GM18520 (cell line): Measurements from ENCODE around the gene CXCL12.

Source experiments
- ATAC-seq: cut with Tn5 transposase; IDR thresholded peaks from one replicate; pipeline ENCODE4 v1.9.1; 2021; ENCODE audit not compliant: unreplicated experiment

CXCL12 gene

GRCh38 chr10:44385026-44385695 is at the start of gene CXCL12:
CXCL12 (minus strand) TSS chr10:44385097; CDS start chr10:44385005, 92 bp downstream.
- ATAC-seq, result no peak

DNA sequence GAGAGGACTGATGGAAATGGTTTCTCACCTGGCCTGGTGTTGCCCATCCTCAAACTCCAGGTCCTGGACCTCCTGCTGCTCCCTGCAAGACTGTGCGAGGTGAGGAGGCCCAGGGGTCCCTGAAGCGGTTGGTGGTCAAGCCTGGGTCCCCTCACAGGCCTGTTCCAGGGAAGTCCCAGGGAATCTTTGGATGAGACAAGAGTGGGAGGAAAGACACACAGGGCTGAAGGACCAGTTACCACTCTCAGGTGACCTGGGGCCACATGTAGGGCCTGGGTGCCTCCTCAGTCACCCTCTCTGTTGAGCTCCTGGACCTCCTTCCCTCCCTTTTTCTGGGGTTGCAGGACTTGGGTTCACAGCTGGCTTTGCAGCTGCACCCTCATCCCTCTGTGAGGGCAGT is 42.6 kb upstream of the CXCL12 start:
- ATAC-seq, result no peak

GRCh38 chr10:44427037-44427436 is 42.1 kb upstream of the CXCL12 start:
- no peak for ATAC-seq

- ATAC-seq, result no peak
Observed at GRCh38 chr10:44426247-44427034, 41.5 kb upstream of the CXCL12 start.

DNA sequence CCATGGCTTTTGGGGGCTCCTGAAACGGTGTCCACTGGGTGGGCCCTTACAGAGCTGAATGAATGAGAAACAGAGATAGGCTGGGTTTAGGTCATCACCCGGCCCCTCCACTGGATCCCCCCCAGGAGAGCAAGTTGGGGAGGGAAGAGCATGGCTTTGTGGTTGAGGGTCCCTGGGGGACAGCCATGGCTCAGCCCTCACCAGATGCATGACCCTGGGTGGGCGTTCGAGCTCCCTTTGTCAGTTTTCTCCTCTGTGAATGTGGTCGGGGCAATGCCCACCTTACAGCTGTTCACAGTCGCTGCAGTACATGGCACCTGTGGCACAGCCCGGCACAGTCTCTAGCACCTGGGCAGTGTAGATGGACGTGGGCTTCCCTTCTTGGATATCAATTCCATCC is 40.6 kb upstream of the CXCL12 start:
- ATAC-seq, result no peak

- ATAC-seq, result no peak
Observed at GRCh38 chr10:44424957-44425356, 40.1 kb upstream of the CXCL12 start.

- ATAC-seq, result no peak
Observed at GRCh38 chr10:44424298-44424697, 39.4 kb upstream of the CXCL12 start.

GRCh38 chr10:44422570-44423101 is 37.7 kb upstream of the CXCL12 start:
- no peak for ATAC-seq

DNA sequence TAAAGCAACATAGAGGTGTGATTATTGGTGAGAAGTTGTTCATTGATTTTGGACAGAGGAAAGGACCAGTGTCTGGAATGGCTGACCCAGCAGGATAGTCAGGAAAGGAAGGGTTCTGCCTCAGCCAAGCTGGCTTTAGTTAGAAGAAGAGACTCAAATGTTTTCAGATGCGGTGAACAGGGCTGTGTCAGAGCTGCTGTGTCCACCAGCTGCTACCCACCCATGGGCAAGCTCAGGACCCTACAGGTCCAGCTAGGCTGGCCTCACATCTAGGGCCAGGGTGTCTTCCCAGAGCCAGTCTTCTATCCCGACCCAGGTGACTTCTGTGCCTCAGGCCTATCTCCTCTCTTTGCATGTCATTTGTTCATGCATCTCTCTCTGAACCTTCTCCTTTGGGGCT is 37.3 kb upstream of the CXCL12 start:
- ATAC-seq, result no peak

DNA sequence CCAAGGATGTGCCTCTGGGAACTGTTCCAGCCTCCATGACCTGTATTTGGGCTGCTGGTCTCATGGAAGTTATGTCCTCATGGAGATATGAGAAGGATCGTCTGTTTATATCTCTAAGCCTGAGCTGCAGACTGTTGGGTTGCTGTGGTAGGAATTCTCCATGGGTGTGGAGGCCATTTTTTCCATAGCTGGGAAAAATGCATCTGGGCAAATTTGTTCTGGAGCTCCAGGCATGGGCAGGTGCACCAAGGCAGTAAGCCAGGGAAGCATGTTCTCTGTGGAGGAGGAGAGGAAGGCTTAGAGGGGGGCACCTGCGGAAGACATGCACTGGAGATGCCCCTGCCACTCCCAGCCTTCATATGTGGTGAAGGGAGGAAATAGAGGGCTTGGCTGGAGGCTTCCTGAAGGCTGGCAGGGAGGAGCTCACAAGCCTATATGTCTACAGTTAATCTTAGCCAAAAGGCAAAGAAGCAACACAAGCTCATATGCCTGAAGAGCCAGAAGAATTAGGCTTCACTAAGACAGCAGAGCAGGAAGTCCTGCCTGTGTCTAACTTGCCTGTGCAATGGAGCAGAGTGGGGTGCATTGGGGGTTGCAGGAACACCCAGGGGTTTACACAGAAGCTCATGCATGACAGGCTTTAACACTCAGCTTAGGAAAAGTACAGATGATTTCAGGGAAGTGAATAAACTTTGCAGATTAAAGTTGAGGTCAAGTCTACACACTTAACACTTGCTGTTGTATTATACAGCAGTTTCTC is 35.1 kb upstream of the CXCL12 start:
- no peak for ATAC-seq

GRCh38 chr10:44418637-44419036 is 33.7 kb upstream of the CXCL12 start:
- no peak for ATAC-seq

DNA sequence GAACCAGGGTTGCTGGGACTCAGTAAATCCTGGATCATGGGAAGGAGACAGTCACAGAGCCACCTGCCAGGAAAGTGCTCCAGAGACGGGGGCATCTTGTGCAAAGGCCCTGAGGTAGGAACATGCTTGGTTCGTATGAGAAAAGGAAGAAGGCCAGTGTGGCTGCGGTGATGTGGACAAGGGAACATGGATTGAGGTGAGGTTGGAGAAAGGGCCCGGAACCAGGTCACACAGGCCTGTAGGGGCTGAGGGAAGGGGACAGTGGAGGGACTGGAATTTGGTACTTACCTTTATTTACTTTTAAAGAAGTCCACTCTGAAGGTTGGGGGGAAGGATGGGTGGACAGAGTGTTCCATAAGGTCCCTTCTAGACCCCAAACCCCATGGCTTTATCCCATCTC is 32.9 kb upstream of the CXCL12 start:
- ATAC-seq, result no peak

GRCh38 chr10:44416936-44417335 is 32.0 kb upstream of the CXCL12 start:
- no peak for ATAC-seq

GRCh38 chr10:44416021-44416771 is 31.3 kb upstream of the CXCL12 start:
- no peak for ATAC-seq

- ATAC-seq, result no peak
Observed at GRCh38 chr10:44415121-44415520, 30.2 kb upstream of the CXCL12 start.

DNA sequence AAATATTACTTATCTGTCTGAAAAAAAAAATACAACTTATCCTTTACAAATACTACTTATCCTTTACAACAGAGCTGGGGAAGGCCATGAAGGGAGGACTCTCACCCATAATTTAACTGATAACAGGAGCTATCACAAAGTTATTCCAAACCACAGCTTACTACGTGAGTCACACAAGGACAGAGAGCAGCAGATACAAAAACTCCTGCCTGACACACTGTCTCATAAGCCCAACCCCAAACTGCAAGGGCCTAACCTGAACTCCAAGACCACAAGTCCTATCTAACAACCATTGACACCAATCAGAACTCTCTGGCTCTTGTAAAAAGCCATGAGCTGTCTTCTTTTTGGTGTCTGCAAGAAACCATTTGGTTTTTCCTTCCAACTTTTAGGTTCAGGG is 28.5 kb upstream of the CXCL12 start:
- no peak for ATAC-seq

- ATAC-seq, result no peak
Observed at GRCh38 chr10:44411251-44411650, 26.4 kb upstream of the CXCL12 start.

DNA sequence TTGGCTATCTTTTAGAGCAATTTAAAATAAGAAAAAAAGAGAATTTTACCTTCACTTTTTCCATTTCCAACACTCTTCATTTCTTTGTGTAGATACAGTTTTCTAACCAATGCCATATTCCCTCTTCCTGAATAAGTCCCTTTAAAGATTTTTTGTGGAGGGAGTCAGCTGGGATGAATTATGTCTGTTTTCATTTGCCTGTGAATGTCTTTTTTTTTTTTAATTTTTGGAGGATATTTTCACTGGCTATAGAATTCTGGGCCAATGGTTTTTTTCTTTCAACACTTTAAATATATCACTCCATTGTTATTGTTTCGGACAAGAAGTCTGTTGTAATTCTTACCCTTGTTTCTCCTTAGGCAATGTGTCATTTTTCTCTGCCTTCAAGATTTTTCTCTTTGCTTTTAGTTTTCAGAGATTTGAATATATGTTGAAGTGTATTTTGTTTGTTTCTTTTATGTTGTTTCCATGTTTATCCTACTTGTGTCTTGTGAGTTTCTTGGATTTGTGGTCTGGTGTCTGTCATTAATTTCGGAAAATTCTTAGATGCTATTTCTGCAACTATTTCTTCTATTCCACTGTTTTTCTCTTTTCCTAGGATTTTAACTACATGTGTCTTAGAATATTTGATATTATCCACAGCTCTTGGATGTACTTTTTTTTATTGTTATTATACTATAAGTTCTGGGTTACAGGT is 20.0 kb upstream of the CXCL12 start:
- ATAC-seq, result no peak

GRCh38 chr10:44402465-44403195 is 17.7 kb upstream of the CXCL12 start:
- ATAC-seq, result no peak

- ATAC-seq, result no peak
Observed at GRCh38 chr10:44400541-44400940, 15.6 kb upstream of the CXCL12 start.
